NCI-H774 (cell line): Measurements from ENCODE around the gene ERFL.
A peak's percentile ranks its signal among the peaks of the same experiment; 100 is the strongest.
"Not testable (repeated sequence)": the region's sequence is repeated elsewhere in the genome, so short reads cannot be mapped to it uniquely, and the experiment has no call there.

ENCODE experiments used
- DNase-seq: peaks from one replicate; lab custom pipeline; 2025; lab: John Stamatoyannopoulos, UW

ERFL gene

GRCh38 chr19:41941410-41942202, 13.4 kb upstream of the ERFL start:
- no peak for DNase-seq

DNA sequence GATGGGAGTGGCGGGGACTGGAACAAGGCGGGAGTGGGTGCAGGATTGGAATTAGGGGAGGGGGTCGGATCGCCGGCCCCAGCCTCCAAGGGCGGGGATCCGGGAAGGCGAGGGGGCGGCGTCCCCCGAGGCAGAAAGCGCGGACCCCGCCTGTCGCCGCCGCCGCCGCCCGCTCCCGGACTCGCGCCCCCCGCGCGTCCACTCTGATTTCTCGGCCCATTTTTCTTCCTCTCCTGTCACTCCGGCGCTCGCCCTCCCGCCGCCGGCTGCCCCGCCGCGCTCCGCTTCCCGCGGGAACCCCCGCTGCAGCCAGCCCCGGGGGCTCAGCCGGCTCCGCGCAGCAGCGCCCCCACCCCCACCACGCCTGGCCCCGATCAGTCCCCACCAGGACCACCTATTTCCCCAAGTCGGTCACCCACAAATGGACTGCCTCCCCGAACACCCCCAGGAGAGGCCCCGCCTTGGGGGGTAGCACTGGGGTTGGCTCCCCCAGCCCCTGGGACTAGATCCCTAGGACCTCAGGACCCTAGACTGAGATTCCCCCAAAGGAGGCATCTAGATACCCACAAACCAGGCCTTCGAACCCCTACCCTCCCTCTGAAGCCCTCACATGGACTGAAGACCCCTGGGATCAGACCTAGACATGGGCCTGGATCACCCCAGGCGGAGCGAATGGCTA, 12.6 kb upstream of the ERFL start:
- no peak for DNase-seq

GRCh38 chr19:41939861-41940730, 11.8 kb upstream of the ERFL start:
- DNase-seq, result peak; percentile 26

- not testable (repeated sequence) for DNase-seq
These were observed 11.0 kb upstream of the ERFL start for GRCh38 chr19:41939209-41939608.

GRCh38 chr19:41937525-41938468, 9.5 kb upstream of the ERFL start:
- DNase-seq, result no peak

- no peak for DNase-seq
These were observed 8.7 kb upstream of the ERFL start for GRCh38 chr19:41936961-41937360.

GRCh38 chr19:41936416-41936850, 8.2 kb upstream of the ERFL start:
- DNase-seq, result no peak

DNA sequence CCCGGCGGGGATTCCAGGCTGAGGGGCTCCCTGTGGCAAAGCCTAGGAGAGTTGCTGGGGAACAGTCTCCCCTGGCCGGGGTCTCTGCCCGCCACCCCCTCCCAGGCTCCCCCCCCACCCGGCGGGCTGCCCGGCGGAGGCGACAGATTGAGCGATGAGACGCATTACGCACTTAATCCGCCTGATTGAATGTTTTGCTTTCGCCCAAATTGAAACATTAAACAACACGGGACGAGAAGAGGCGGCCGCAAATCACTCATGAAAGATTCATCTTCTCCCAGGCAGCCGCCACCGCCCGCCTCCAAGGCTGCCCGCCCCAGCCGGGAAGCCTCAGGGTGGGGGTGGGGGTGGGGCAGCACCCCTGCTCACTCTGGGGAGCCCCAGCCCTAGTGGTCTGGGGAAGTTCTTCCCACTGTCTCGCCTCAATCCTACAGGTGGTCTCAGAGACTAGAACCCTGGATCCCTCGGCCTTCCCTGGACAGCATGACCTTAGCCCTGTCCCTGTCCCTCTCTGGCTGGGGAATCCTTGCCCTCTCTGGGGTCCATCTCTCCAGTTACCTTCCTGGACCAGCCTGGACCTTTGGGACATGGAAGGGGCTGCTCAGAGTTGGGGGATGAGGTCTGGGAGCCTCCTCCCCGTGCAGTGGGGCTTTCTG, 7.6 kb upstream of the ERFL start:
- no peak for DNase-seq

DNA sequence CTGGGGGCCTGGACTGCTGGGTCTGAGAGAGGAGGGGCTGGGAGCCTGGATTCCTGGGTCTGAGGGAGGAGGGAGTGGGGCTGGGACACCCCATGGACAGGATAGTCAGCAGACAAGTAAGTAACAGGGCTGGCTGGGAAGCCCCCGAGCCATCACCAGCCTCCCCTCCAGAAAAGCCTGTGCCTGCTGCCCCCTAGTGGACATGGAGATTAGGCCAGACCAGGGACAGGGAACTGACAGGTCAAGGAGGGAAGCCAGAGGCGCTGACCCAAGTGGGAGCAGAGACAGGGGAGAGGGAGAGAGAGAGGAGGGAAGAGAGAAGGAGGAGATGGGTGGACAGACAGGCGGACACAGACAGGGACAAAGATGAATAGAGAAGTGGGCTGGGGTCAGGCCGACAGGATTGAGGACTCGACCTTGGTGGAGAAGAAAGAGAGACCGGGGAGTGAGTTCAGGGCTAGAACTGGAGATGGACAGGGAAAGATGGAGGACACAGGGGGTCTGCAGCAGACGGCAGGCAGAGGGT, 6.7 kb upstream of the ERFL start:
- DNase-seq, result peak; percentile 38

DNA sequence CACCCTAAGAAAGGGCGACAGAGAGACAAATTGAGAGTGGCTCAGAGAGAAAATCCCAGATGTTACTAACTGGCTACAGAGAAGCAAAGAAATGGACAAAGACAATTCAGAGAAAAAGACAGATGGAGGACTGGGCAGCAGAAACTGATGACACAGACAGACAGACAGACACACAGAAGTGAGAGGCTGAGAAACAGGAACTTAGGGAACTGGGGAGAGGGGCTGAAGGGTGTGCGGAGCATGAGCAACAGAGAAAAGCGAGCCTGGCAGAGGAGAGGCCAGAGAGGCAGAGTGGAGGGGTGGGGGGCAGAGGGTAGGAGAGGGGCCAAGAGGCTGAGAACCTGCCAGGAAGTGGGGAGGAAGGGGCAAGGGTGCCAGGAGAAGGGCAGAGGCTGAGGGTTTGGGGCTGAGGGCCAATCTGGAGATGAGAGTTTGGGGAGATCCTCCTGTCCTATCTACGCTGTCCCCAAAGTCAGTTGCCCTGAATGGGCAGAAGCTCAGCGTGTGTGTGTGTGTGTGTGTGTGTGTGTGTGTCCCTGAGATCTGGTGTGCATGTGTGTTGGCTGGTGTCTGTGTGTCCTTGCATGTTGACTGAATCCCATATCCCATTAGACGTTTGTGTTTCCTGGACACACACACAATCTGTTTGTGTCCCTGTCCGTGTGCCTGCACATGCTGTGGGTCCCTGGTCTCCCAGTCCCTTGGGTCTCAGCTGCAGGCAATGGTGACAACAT, 5.6 kb upstream of the ERFL start:
- no peak for DNase-seq

GRCh38 chr19:41932720-41933332, 4.6 kb upstream of the ERFL start:
- no peak for DNase-seq

- DNase-seq, result no peak
These were observed 4.0 kb upstream of the ERFL start for GRCh38 chr19:41932259-41932719.

- no peak for DNase-seq
These were observed 2.8 kb upstream of the ERFL start for GRCh38 chr19:41930926-41931592.

DNA sequence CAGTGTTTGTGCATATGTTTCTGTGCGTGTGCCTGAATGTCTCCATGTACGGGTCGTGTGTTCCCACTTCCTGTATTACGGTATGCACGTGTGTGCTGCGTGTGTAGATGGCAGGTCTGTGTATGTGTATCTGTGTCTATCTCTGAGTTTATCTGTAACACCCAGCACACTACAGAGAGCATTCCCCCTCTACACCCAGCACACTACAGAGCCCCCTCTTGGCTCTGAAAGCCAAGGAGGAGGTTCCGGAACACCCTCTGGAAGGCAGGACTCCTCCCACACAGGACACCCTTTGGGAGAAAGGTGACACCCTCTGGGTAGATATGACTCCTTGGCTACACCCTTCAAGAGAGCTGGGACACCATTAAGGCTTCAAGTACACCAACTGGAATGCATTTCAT, 2.1 kb upstream of the ERFL start:
- no peak for DNase-seq

- no peak for DNase-seq
These were observed 1.4 kb upstream of the ERFL start for GRCh38 chr19:41929536-41930071.

DNA sequence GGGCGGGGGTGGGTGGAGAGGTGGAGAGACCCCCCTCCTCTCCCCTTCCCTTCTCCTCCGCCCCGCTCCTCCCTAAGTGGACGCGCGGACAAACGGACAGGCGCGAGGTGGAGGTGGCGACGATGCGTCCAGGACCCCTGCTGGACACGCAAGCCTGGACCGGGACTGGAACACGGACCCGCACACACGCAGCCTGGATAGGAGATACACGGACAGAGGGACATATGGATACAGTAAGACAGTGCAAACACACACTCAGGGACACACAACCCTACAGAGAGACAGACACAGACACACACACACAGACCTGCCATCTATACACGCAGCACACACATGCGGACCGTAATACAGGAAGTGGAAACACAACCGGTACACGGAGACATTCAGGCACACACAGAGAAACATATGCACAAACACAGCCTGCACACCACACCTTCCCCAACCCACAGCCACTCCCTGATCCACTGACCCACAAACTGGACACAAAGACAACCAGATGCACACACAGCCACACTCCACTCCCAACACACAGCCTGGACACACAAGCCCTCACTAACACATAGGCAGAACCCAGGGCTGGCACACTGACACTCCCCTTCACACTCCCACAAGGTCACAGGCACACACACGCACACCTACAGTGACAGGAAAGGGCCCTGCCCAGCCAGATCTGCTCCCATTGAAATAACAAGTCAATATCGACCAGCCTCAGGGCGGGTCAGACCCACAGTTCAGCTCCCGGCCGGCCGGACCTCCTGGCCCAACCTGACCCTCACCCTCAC, 696 bp upstream of the ERFL start:
- DNase-seq, result no peak

DNA sequence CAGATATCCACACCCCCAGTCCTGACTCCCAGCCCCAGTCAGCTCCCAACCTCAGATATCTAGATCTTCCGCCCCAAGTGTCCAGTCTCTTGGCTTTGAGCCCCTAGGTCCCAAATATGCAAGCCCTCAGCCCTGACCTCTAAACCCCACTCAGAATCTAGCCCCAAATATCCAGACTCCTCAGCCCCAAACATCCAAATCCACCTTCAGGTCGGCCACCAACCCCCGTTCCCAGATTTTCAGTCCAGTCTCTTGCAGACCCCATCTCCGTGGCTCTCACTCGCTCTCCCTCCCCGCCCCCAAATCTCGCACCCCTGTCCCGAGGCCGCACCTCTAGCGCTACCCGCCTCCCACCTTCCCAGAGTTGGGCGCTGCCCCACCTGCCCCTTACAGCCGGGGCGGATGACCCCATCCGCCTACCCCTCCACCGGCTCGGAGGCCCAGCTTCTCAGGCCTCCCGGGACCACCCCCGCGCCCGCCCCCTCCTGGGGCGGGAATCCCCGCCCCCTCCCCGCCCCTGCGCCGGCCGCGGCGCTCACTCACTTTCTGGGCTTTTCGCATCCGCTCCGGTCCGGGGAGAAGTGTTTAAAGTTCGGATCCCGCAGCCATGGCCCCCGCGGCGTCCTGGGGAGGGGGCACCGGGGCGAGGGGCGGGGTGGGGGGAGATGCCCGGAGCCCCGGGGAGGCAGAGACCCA, 604 bp downstream of the ERFL start:
- DNase-seq, result no peak
